KBM-7 (cell line): ENCODE results near the gene ABI3BP.

Experiments
- DNase-seq: peaks from one replicate; pipeline ENCODE4 v3.0.0-alpha.2; 2015
- in situ Hi-C: fragments of 300-500 bp; cut with MboI; formaldehyde crosslinking; loops from 2 replicates; pipeline ENCODE4 v1.14.3; 2020; ENCODE audit warnings: low sequenced_read_pairs, low pct_unique_long_range_greater_than_20kb, mixed read lengths

ABI3BP gene

GRCh38 chr3:100992231-100993012, 799 bp downstream of the ABI3BP start:
- in situ Hi-C loops, result no loop called here

DNA sequence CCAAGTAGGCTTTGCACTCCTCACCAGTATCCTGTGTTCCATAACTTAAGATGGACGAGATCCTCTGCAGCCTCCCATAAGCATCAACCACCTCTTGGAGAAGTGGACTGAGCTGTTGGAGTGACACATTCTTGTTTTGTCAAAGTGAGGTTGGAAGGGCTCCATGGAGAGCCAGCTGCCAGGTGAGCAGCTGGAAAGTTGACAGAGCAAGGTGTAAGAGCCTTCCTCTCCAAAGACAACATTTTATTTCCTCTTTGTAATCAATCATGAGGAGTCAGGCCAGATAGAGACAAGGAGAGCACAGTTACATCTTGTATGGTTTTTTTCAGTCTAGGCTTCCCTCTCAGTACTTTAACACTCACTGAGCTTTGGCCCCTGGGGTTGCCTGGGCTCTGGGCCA, 5.1 kb downstream of the ABI3BP start:
- in situ Hi-C loops, result no loop called here
- DNase-seq, result no peak

More at GRCh38 chr3:100992231-100993012, 799 bp downstream of the ABI3BP start:
- no peak for DNase-seq

DNA sequence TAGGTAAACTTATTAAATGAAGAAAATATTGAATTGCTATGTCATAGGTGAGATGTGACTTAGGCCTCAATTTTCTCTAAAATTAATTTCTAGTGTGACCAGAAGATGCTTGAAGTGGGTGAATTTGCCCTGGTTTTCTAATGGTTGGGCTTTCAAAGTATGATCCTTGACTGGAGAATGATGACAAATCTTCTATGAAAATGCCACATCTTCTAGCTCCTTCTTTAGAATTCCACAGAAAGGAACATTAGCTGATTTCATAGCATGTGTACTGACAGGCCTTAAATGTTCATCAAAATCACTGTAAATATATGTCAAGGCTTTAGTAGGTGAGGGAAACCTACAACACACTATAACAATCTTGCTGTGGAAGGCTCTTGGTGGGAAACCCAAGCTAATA, 8.9 kb downstream of the ABI3BP start:
- DNase-seq, result no peak
- in situ Hi-C loops, result no loop called here

- no peak for DNase-seq
- in situ Hi-C loops, result no loop called here
Observed at GRCh38 chr3:100982710-100983109, 10.5 kb downstream of the ABI3BP start.

- no peak for DNase-seq
- in situ Hi-C loops, result no loop called here
Observed at GRCh38 chr3:100981164-100981911, 11.9 kb downstream of the ABI3BP start.

- in situ Hi-C loops, result no loop called here
- no peak for DNase-seq
Observed at GRCh38 chr3:100978011-100978659, 15.1 kb downstream of the ABI3BP start.

- in situ Hi-C loops, result no loop called here
- no peak for DNase-seq
Observed at GRCh38 chr3:100976611-100977010, 16.6 kb downstream of the ABI3BP start.

DNA sequence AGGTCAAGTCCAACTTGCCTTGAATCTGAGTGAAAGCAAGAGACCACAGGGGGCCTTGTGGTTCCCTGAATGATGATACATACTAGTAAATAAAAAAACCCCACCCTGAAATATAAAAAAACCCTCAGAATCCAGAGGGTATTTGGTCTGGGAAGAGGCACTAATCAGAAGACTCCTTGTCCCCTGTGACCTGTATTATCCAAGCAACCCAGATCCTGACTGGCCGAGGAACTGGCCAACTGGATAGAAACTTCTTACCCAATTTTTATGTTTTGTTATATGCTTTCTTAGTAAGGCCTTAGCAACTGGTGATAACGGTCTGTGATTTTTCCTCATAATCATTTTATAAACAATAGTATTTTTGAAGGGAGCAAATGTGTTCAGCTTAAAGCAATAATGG, 17.5 kb downstream of the ABI3BP start:
- in situ Hi-C loops, result no loop called here
- DNase-seq, result no peak

DNA sequence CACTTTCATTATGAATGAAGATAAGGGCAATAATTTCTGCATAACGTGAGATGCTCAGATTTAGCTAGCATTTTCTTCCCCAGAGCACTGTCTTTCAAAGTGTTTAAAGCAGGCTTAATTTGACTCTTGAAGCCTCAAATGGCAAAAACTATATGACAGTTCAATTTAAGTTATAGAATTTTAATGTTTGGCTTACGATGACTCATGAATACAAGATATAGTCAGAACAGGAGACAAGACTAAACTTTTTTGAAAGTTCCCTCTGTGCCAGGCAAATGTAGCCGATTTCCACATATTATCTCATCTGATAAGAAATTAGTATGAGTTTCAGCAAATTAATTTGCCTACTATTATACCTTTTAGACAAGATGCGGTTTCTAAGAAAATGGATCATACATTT, 19.6 kb downstream of the ABI3BP start:
- DNase-seq, result no peak
- in situ Hi-C loops, result no loop called here

DNA sequence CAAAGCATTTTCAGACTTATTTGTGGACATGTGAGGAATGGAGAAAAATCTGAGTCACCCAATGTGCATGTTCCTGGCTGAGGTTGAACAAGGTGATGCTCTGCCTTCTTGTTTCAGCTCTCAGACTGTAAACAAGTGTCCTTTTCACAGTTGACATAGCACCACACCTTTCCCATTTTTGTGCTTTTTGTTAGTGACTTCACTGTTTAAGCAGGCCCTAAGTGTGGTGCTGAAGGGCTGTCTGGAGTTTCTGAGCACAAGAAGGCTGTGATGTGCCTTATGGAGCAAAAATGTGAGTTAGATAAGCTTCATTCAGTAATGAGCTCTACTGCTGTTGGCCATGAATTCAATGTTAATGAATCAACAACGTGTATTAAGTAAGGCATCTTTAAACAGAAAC, 20.4 kb downstream of the ABI3BP start:
- DNase-seq, result no peak

DNA sequence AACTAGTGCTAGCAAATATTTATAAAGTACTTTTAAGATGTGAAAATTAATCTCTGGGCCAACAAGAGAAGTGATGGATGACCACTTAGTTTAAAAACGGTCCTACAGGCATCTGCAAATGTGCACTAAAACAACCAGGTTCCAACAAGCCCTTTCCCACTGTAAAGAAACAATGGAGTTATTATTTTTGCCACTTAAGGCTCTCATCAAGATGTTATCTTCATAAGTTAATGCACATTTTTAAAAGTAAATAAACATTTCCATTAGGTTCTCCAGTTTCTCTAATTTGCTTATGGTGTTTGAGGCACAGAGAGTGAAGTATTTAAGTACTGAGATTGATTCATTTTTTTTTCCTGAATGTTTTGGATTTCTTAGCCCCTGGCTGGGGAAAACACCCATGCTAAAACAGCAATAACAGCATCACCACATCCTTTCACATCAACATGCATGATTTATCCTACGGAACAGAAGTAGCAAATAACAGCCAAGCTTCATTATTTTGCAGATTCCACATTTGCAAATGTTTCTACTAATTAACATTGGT, 20.8 kb downstream of the ABI3BP start:
- in situ Hi-C loops, result no loop called here
- no peak for DNase-seq

More for the DNA sequence above, 20.4 kb downstream of the ABI3BP start:
- in situ Hi-C loops, result no loop called here

DNA sequence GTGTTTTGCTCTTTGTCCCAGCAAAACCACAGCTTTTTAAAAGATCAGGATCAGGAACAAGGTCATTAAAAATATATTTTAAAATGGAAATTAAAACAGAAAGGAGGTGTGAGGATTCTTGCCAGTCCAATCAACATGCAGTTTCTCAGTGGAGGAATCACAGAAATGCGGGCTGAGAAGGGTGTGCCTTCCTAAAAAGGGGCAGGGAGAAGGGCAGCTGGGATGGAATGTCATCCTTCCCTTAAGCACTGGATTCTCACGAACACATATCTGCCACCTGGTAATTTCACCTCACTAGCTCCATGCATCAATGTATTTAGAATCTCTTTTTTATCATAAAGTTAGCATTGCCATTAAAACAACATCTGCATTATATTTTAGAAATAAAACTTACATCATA, 21.4 kb downstream of the ABI3BP start:
- no peak for DNase-seq
- in situ Hi-C loops, result no loop called here

- DNase-seq, result no peak
- in situ Hi-C loops, result no loop called here
Observed at GRCh38 chr3:100970477-100970990, 22.7 kb downstream of the ABI3BP start.

DNA sequence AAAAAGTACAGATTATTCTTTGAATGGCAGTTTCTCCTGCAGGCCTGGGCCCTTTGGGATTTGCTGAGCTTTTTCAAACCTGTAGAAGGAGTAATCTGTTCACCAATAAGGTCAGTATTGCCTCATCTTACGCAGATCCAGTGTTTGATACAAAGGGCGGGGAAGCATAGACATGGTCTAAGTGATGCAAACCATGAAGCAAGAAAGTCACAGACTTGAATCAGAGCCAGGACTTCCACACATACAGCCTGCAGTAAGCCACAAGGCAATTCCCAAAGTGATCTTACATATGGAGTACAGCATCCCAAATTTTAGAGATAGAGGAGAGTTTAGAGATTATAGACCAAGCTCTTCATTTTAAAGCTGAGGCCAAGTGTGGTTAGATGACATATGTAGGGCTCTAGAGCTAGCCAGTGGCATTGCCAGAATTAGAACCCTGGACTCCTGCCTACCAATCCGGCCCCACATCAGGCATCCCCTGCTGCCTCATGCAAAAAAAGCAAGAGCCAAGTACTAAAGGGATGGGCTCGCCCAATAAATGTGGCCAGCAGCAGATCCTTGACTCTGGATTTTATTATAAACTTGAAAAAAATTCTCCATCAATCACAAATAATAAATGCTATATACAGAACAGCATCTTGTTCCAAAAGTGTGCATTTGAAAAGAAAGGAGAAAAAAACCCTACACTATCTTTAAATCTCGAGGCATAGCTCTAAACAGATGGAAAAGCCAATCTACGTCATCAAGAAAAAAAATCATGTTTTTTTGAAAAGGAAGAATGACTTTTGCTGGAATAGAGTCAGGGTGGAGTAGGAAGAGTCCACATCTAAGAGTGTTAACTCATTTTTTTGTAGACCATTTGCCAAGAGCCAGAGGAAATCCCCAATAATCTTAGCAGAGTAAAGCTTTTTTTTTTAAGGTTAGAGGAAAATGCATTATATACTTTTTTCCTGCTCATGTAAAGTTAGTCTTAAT, 24.0 kb downstream of the ABI3BP start:
- no peak for DNase-seq
- in situ Hi-C loops, result no loop called here

- no peak for DNase-seq
- in situ Hi-C loops, result no loop called here
Observed at GRCh38 chr3:100966807-100967206, 26.4 kb downstream of the ABI3BP start.

GRCh38 chr3:100966049-100966491, 27.2 kb downstream of the ABI3BP start:
- no peak for DNase-seq
- in situ Hi-C loops, result no loop called here

DNA sequence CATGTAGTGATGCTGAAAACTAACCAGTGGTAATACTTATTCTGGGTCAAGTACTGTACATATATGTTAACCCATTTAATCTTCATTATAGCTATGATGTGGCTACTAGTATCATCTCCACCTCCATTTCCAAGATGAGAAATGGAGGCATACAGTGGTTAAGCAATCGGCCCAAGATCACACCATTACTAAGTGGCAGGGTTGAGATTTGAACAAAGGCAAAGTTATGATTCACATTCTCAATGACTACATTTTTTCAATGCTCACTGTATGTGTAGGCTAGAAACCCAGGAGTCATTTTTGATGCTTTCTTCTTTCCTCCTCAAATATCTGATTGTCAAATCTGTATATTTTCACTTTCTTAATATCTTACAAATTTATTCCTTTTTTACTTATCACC, 30.2 kb downstream of the ABI3BP start:
- in situ Hi-C loops, result no loop called here

DNA sequence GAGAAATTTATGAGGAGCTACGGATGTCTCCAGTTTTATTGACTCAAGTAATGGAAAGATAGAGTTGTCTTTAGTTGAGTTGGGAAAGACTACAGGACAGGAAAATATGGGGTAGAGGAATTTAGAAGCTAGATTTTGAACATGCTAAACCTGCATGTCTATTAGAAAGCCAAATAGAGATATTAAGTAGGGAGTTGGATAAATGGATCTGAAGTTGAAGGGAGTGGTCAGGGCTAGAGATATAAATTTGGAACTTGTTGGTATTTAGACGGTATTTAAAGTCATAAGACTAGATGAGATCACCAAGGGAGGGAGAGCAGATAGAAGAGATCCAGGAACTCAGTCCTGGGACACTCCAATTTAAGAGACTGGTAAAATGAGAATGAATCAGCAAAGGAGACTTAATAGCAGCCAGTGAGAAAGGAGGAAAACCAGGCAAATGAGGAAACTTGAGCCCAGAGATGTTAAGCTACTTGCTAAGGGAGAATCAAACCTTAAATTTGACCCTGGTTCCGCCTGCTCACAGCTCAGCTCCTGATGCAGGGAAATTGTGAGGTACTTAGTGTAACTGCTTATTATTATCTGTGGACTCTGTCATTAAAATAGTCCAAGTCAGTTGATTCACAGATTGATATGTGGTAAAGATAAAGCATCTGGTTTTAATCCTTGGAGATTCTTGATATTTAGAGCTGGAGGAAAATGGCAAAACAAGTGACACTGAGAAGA, 35.8 kb downstream of the ABI3BP start:
- DNase-seq, result no peak
- in situ Hi-C loops, result no loop called here

More for the DNA sequence above, 30.2 kb downstream of the ABI3BP start:
- DNase-seq, result no peak
